Mucosa of rectum (tissue), 2 donors: Measurements from ENCODE around the gene CNP.
"Not testable (repeated sequence)": the region's sequence is repeated elsewhere in the genome, so short reads cannot be mapped to it uniquely, and the experiment has no call there.

Experiments
- H3K27ac ChIP-seq, 2 donors: one replicate each; pipeline ENCODE4 v1.7.0; 2013; ENCODE audit warnings: inconsistent platforms in 2 of 2, low read depth in 2 of 2, low read length in 2 of 2
- H3K27me3 ChIP-seq, 2 donors: one replicate each; pipeline ENCODE4 v1.7.0; 2013; ENCODE audit warnings: low read length in 2 of 2; ENCODE audit not compliant: control insufficient read depth in 2 of 2, insufficient read depth in 2 of 2
- H3K36me3 ChIP-seq, 2 donors: one replicate each; pipeline ENCODE4 v1.7.0; 2013; ENCODE audit warnings: low read length in 2 of 2; ENCODE audit not compliant: control insufficient read depth in 2 of 2, insufficient read depth in 2 of 2
- H3K4me1 ChIP-seq, 2 donors: one replicate each; pipeline ENCODE4 v1.7.0; 2013; ENCODE audit warnings: low read length in 2 of 2, mild to moderate bottlenecking in 1 of 2; ENCODE audit not compliant: control insufficient read depth in 2 of 2, insufficient read depth in 2 of 2
- H3K4me3 ChIP-seq, 2 donors: one replicate each; pipeline ENCODE4 v1.7.0; 2013; ENCODE audit warnings: low read length in 2 of 2
- H3K9ac ChIP-seq, 2 donors: one replicate each; pipeline ENCODE4 v1.7.0; 2013; ENCODE audit warnings: low read length in 2 of 2, low read depth in 1 of 2, mild to moderate bottlenecking in 1 of 2
- H3K9me3 ChIP-seq, 2 donors: one replicate each; pipeline ENCODE4 v1.7.0; 2013; ENCODE audit warnings: low read length in 2 of 2; ENCODE audit not compliant: control insufficient read depth in 2 of 2
- donor health status: healthy.
- donor health status: Normal muscosa, but diverticular disease.

CNP gene

GRCh38 chr17:42016941-42017865, 50.6 kb downstream of the CNP start, which contains the start of gene DNAJC7:
Gene DNAJC7 (minus strand): TSS chr17:42017439. CDS start chr17:42017416, 23 bp downstream.
- Histone ChIP-seq H3K27me3 (no peaks in the 10 kb centered on the region), H3K4me3 (peak within 1 kb of the TSS; percentile 91 to 96), H3K9ac (peak within 1 kb of the TSS; percentile 94 to 97), H3K4me1 (peaks cover 30 to 32% of the 10 kb centered on the region in 2 donors), H3K9me3 (no peaks in the 10 kb centered on the region), H3K27ac (peak within 1 kb of the TSS; percentile 85 to 91), H3K36me3 (peaks cover under 1 to 2% of the 10 kb centered on the region in 2 donors)

- Histone ChIP-seq H3K9ac (peak overlapping the region; percentile 94 to 97), H3K9me3 (no peaks in the 10 kb centered on the region), H3K36me3 (peaks cover 7 to 8% of the 10 kb centered on the region in 2 donors), H3K4me3 (peak overlapping the region; percentile 91 to 96), H3K27ac (peak overlapping the region; percentile 85 to 91), H3K27me3 (no peaks in the 10 kb centered on the region), H3K4me1 (peaks cover 30 to 32% of the 10 kb centered on the region in 2 donors)
Measured at GRCh38 chr17:42017866-42018200, 51.2 kb downstream of the CNP start.

GRCh38 chr17:42018339-42018738, 51.7 kb downstream of the CNP start:
- Histone ChIP-seq H3K27ac (no peak overlapping the region), H3K36me3 (peaks cover 10 to 13% of the 10 kb centered on the region in 2 donors), H3K9me3 (no peaks in the 10 kb centered on the region), H3K9ac (peak overlapping the region in 1 of 2 donors; percentile 97), H3K4me3 (peak overlapping the region; percentile 91 to 96), H3K4me1 (peaks cover 29 to 30% of the 10 kb centered on the region in 2 donors), H3K27me3 (no peaks in the 10 kb centered on the region)

- Histone ChIP-seq H3K9me3 (no peaks in the 10 kb centered on the region), H3K4me1 (peaks cover 32 to 33% of the 10 kb centered on the region in 2 donors), H3K27me3 (no peaks in the 10 kb centered on the region), H3K4me3 (no peak overlapping the region), H3K27ac (no peak overlapping the region), H3K36me3 (peaks cover 16 to 20% of the 10 kb centered on the region in 2 donors), H3K9ac (no peak overlapping the region)
Measured at GRCh38 chr17:42018988-42019387, 52.4 kb downstream of the CNP start.

GRCh38 chr17:42019509-42020404, 53.2 kb downstream of the CNP start, which contains the start of gene NKIRAS2:
Gene NKIRAS2 (plus strand): TSS chr17:42020090. CDS start chr17:42021578, 1,488 bp downstream.
- H3K4me1 ChIP-seq = peaks cover 39 to 40% of the 10 kb centered on the region in 2 donors
- peaks cover 19 to 23% of the 10 kb centered on the region in 2 donors for H3K36me3 ChIP-seq
- H3K27ac ChIP-seq = peak within 1 kb of the TSS; percentile 63 to 75
- peak within 1 kb of the TSS; percentile 92 to 93 for H3K9ac ChIP-seq
- H3K27me3 ChIP-seq = no peaks in the 10 kb centered on the region
- H3K4me3 ChIP-seq = peak within 1 kb of the TSS; percentile 87 to 91
- no peaks in the 10 kb centered on the region for H3K9me3 ChIP-seq

GRCh38 chr17:42020845-42021244, 54.2 kb downstream of the CNP start:
- H3K4me1 ChIP-seq = peaks cover 40% of the 10 kb centered on the region in 2 donors
- H3K9me3 ChIP-seq, H3K27ac ChIP-seq, H3K27me3 ChIP-seq: not testable (repeated sequence)
- H3K36me3 ChIP-seq = peaks cover 19 to 23% of the 10 kb centered on the region in 2 donors
- H3K4me3 ChIP-seq = peak overlapping the region; percentile 87 to 91
- peak overlapping the region; percentile 92 to 93 for H3K9ac ChIP-seq

GRCh38 chr17:42023524-42024349, 57.1 kb downstream of the CNP start:
- peak overlapping the region; percentile 56 to 67 for H3K27ac ChIP-seq

GRCh38 chr17:42025191-42025579, 58.6 kb downstream of the CNP start:
- Histone ChIP-seq H3K9ac (peak overlapping the region in 1 of 2 donors; percentile 5), H3K4me3 (no peak overlapping the region), H3K27ac (peak overlapping the region; percentile 39 to 67), H3K36me3 (peaks cover 19 to 23% of the 10 kb centered on the region in 2 donors), H3K27me3 (no peaks in the 10 kb centered on the region), H3K4me1 (peaks cover 24 to 26% of the 10 kb centered on the region in 2 donors), H3K9me3 (no peaks in the 10 kb centered on the region)

More at GRCh38 chr17:42023524-42024349, 57.1 kb downstream of the CNP start:
- no peaks in the 10 kb centered on the region for H3K9me3 ChIP-seq
- H3K36me3 ChIP-seq = peaks cover 19 to 23% of the 10 kb centered on the region in 2 donors
- no peaks in the 10 kb centered on the region for H3K27me3 ChIP-seq
- no peak overlapping the region for H3K9ac ChIP-seq
- no peak overlapping the region for H3K4me3 ChIP-seq
- H3K4me1 ChIP-seq = peaks cover 26% of the 10 kb centered on the region in 2 donors

- H3K36me3 ChIP-seq = peaks cover 19 to 23% of the 10 kb centered on the region in 2 donors
- H3K9me3 ChIP-seq = no peaks in the 10 kb centered on the region
- H3K4me3 ChIP-seq = no peak overlapping the region
- H3K27me3 ChIP-seq = no peaks in the 10 kb centered on the region
- H3K27ac ChIP-seq = no peak overlapping the region
- peaks cover 18 to 22% of the 10 kb centered on the region in 2 donors for H3K4me1 ChIP-seq
- H3K9ac ChIP-seq = no peak overlapping the region
Measured at GRCh38 chr17:42025936-42026335, 59.3 kb downstream of the CNP start.
